NCI-H2107 treated with DMSO at 0.1 percent for 48 hours (cell line): ENCODE data around the gene OR51L1.

Experiments used
- DNase-seq: peaks from one replicate; lab custom pipeline; 2025; ENCODE audit not compliant: unreplicated experiment; lab: John Stamatoyannopoulos, UW

Gene OR51L1

GRCh38 chr11:5046226-5046625, 51.6 kb downstream of the OR51L1 start, which contains the start of gene OR52J3:
TSS of gene OR52J3 (plus strand) at chr11:5046526. CDS start at chr11:5046526, 0 bp downstream.
- no peak for DNase-seq

- DNase-seq, result no peak
These were observed 52.2 kb downstream of the OR51L1 start for GRCh38 chr11:5046754-5047330.
